Upper lobe of right lung (tissue), 1 donor: ENCODE measurements around the gene AHI1. TPM values are rescaled to one million over a fixed set of nuclear protein-coding genes. Genes with fewer than 3 reads are reported as not detected.

ENCODE experiments used
- ATAC-seq: fragments of 200-7000 bp; cut with Tn5 transposase; one replicate; pipeline ENCODE4 v1.9.1; 2020; ENCODE audit warnings: mild to moderate bottlenecking, moderate library complexity
- DNase-seq: peaks from one replicate; pipeline ENCODE4 v3.0.0-alpha.2; 2020
- H3K27ac ChIP-seq: fragments of 200-600 bp; one replicate; pipeline ENCODE4 v1.8.0; 2022
- H3K27me3 ChIP-seq: fragments of 200-600 bp; one replicate; pipeline ENCODE4 v1.8.0; 2022; ENCODE audit warnings: mild to moderate bottlenecking
- H3K36me3 ChIP-seq: fragments of 200-600 bp; one replicate; pipeline ENCODE4 v1.8.0; 2022
- H3K4me1 ChIP-seq: fragments of 200-600 bp; one replicate; pipeline ENCODE4 v1.8.0; 2022
- H3K4me3 ChIP-seq: fragments of 200-600 bp; one replicate; pipeline ENCODE4 v1.8.0; 2022; ENCODE audit warnings: mild to moderate bottlenecking
- H3K9me3 ChIP-seq: fragments of 200-600 bp; one replicate; pipeline ENCODE4 v1.8.0; 2022
- intact Hi-C: fragments of 100-400 bp; cut with DNase I; formaldehyde crosslinking; loops from one replicate; pipeline ENCODE4 v1.11.0; 2022
- total RNA-seq: library from RNA; stranded (reverse); fragmentation: NEBNext Ultra II Directional; extraction: Animal tissue kit (Norgen Biotek cat#: 25700); gene quantifications from one replicate; pipeline ENCODE4 v1.2.1, GENCODE V29; 2021
- TF ChIP-seq, protein P1 (sequence below): fragments of 200-600 bp; IDR thresholded peaks from one replicate; pipeline ENCODE4 v1.8.0; 2022; ENCODE audit warnings: antibody characterized with exemption
- donor health status: DM: no; HTN: yes; CAD: no; lungs with severe emphysema.

AHI1 gene
- total RNA-seq, 1 donor from 2014 or later, result 33.4 TPM

DNA sequence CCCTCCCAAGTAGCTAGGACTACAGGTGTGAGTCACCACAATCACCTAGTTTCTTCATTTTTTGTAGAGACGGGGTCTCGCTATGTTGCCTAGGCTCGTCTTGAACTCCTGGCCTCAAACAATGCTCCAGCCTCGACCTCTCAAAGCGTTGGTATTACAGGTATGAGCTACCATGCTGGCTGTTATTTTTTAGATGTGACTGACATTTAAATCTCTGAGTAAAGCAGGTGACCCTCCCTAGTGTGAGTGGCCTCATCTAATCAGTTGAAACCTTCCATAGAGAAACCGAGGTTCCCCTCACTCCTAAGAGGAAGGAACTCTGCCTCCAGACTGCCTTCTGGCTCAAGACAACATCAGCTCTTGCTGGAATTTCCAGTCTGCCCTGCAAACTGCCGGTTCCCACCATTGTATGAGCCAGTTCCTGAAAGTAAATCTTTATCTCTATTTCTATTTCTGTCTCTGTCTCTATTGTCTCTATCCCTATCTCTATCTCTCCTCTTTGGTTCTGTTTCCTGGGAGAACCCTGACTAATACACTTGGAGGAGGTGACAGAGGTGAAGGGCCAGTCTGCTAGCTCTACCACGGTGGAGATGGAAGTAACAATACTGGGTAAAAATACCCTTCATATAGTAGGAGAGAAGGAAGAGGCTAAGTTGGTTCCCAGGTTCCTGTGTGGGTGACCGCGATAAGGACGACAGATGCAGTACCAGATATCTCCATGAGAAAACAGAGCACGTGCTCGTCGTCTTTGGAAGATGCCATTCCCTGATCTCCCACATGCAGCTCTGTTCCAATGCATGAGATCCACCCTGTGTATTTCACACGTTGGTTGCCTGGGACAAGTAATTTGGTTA lies 235.4 kb downstream of the AHI1 start:
- no peak overlapping the region for H3K27ac ChIP-seq
- no peak overlapping the region for H3K4me3 ChIP-seq
- ATAC-seq (no peak), DNase-seq (no peak)
- intact Hi-C loops, result no loop called here
- no peaks in the 10 kb centered on the region for H3K9me3 ChIP-seq
- no peaks in the 10 kb centered on the region for H3K4me1 ChIP-seq
- TF ChIP-seq, protein P1, sequence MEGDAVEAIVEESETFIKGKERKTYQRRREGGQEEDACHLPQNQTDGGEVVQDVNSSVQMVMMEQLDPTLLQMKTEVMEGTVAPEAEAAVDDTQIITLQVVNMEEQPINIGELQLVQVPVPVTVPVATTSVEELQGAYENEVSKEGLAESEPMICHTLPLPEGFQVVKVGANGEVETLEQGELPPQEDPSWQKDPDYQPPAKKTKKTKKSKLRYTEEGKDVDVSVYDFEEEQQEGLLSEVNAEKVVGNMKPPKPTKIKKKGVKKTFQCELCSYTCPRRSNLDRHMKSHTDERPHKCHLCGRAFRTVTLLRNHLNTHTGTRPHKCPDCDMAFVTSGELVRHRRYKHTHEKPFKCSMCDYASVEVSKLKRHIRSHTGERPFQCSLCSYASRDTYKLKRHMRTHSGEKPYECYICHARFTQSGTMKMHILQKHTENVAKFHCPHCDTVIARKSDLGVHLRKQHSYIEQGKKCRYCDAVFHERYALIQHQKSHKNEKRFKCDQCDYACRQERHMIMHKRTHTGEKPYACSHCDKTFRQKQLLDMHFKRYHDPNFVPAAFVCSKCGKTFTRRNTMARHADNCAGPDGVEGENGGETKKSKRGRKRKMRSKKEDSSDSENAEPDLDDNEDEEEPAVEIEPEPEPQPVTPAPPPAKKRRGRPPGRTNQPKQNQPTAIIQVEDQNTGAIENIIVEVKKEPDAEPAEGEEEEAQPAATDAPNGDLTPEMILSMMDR, result no peak
- no peaks in the 10 kb centered on the region for H3K36me3 ChIP-seq
- no peaks in the 10 kb centered on the region for H3K27me3 ChIP-seq

DNA sequence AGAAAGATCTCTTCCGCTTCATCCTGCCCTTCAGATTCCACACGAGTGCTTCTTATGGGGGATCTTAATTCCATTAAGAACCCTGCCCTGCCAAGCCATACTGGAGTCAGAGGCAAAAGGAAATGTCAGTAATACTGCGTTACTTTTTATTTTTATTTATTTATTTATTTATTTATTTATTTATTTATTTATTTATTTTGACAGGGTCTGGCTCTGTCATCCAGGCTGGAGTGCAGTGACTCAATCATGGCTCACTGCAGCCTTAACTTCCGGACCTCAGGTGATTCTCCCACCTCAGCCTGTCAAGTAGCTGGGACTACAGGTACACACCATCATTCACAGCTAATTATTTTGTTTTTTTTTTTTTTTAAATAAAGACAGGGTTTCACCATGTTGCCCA lies 236.9 kb downstream of the AHI1 start:
- DNase-seq (no peak), ATAC-seq (no peak)
- Histone ChIP-seq H3K27ac (no peak overlapping the region), H3K36me3 (no peaks in the 10 kb centered on the region), H3K9me3 (no peaks in the 10 kb centered on the region), H3K4me1 (no peaks in the 10 kb centered on the region), H3K27me3 (no peaks in the 10 kb centered on the region), H3K4me3 (no peak overlapping the region)
- intact Hi-C loops, result no loop called here
- TF ChIP-seq, protein P1, result no peak

DNA sequence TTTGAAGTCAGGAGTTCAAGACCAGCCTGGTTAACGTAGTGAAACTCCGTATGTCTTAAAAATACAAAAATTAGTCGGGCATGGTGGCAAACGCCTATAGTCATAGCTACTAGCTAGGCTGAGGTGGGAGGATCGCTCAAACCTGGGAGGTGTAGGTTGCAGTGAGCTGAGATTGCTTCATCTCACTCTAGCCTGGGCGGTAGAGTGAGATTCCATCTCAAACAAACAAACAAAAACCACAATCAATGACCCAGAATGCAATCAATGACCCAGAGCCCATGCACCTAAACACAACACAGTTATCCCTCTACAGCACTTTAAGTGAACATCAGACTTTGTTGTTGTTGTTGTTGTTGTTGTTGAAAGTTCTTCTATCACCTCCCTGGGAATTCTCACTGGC lies 238.6 kb downstream of the AHI1 start:
- no peaks in the 10 kb centered on the region for H3K9me3 ChIP-seq
- H3K4me1 ChIP-seq, result no peaks in the 10 kb centered on the region
- no peaks in the 10 kb centered on the region for H3K36me3 ChIP-seq
- TF ChIP-seq, protein P1, result no peak
- H3K27ac ChIP-seq, result no peak overlapping the region
- no peak overlapping the region for H3K4me3 ChIP-seq
- DNase-seq (no peak), ATAC-seq (no peak)
- no peaks in the 10 kb centered on the region for H3K27me3 ChIP-seq
- intact Hi-C loops, result no loop called here

DNA sequence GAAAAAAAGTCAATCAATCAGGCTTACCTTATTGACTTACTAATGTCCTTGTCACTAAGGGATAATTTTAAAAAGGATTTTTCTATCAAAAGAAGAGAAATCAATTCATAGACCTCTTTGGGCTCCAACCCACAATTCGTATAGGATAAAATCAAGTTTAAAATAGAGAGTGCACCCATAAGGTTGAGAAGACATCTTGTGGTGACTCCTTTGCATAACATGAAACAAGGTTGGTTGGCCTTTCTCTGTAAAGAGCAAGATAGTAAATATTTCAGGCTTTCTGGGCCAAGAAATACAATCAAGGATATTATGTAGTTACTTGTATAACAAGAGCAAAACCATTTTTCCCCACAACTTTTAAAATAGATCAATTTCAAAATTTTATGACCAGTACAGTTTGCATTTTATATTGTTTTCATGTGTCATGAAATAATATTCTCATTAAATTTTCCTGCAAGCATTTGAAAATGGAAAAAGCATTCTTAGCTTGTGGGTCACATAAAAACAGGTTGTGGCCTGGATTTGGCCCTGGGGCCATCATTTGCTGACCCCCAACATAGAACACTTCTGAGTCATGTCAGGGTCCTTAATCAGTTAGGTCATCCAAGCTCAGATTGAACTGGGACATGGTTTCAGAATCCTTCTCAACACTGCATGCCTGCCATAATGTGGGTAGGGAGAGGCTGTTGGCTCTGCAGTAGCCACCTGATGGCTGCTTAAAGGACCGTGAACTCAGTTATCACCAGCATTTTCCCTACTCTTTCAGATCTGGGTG lies 239.7 kb downstream of the AHI1 start:
- Histone ChIP-seq H3K4me1 (no peaks in the 10 kb centered on the region), H3K4me3 (no peak overlapping the region), H3K36me3 (no peaks in the 10 kb centered on the region), H3K27me3 (no peaks in the 10 kb centered on the region), H3K27ac (no peak overlapping the region), H3K9me3 (no peaks in the 10 kb centered on the region)
- intact Hi-C loops, result no loop called here
- DNase-seq (no peak), ATAC-seq (no peak)
- TF ChIP-seq, protein P1, result no peak

DNA sequence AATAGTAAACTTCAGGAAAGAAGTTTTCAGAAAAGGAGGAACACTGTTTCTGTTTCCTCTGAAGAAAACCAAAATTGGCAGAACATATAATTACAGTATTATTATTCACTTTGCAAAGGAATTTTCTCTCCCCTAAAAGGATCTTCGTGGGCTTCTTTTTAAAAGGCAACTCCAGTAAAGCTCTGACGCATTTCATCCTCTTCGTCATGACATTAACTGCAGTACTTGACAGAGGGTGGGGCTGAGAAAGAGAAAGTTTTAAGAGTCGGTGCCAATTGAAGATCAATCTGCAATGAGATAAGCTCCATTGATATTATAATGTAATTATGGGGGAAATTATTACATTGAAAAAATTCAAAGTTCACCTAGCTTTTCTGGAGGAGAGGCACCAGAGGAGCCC lies 240.7 kb downstream of the AHI1 start:
- Histone ChIP-seq H3K4me3 (no peak overlapping the region), H3K27ac (no peak overlapping the region), H3K4me1 (no peaks in the 10 kb centered on the region), H3K36me3 (no peaks in the 10 kb centered on the region), H3K9me3 (no peaks in the 10 kb centered on the region), H3K27me3 (no peaks in the 10 kb centered on the region)
- TF ChIP-seq, protein P1, result no peak
- intact Hi-C loops, result no loop called here
- ATAC-seq (no peak), DNase-seq (no peak)
